HepG2 (cell line): Measurements from ENCODE around the gene ACAP3. TPM values are rescaled to one million over a fixed set of nuclear protein-coding genes. Genes with fewer than 3 reads are reported as not detected.

Source experiments
- AHR ChIP-seq: IDR thresholded peaks from 2 replicates; pipeline ENCODE4 v1.6.1; 2018; ENCODE audit warnings: missing genetic modification reagents, missing compliant biosample characterization
- BRD4 ChIP-seq: sonication (generic); formaldehyde crosslinking; IDR thresholded peaks from 2 replicates; pipeline ENCODE4 v1.4.0; 2020; ENCODE audit warnings: missing genetic modification reagents
- CCDC6 ChIP-seq: sonication (generic); formaldehyde crosslinking; IDR thresholded peaks from 2 replicates; pipeline ENCODE4 v1.8.1; 2022; ENCODE audit warnings: mild to moderate bottlenecking, missing genetic modification reagents, moderate library complexity
- CENPT ChIP-seq: sonication (generic); formaldehyde crosslinking; IDR thresholded peaks from 2 replicates; pipeline ENCODE4 v1.8.0; 2022; ENCODE audit warnings: low read depth, mild to moderate bottlenecking, moderate library complexity, missing genetic modification reagents
- EZH2 ChIP-seq: conservative IDR thresholded peaks from 2 replicates; pipeline ENCODE4 v1.6.1; 2012; ENCODE audit warnings: mild to moderate bottlenecking, low read depth, low read length, moderate library complexity
- MTA3 ChIP-seq: sonication (generic); formaldehyde crosslinking; IDR thresholded peaks from 2 replicates; pipeline ENCODE4 v1.4.0; 2020; ENCODE audit warnings: missing genetic modification reagents
- SETDB1 ChIP-seq: sonication (generic); formaldehyde crosslinking; IDR thresholded peaks from 2 replicates; pipeline ENCODE4 v1.5.1; 2020; ENCODE audit warnings: missing genetic modification reagents, mild to moderate bottlenecking, borderline replicate concordance
- SIX1 ChIP-seq: sonication (generic); formaldehyde crosslinking; IDR thresholded peaks from 2 replicates; pipeline ENCODE4 v1.4.0; 2020; ENCODE audit warnings: missing genetic modification reagents, borderline replicate concordance
- TBL1XR1 ChIP-seq: fragments of 150-350 bp; IDR thresholded peaks from 2 replicates; pipeline ENCODE4 v1.6.1; 2014; ENCODE audit warnings: borderline replicate concordance, low read length; ENCODE audit not compliant: partially characterized antibody
- TBX3 ChIP-seq: fragments of 450-650 bp; IDR thresholded peaks from 2 replicates; pipeline ENCODE4 v1.6.1; 2017; ENCODE audit warnings: antibody characterized with exemption, mild to moderate bottlenecking, inconsistent platforms, borderline replicate concordance
- TEAD3 ChIP-seq: optimal IDR thresholded peaks from 2 replicates; pipeline ENCODE3; 2016; ENCODE audit warnings: borderline replicate concordance
- XRCC5 ChIP-seq: fragments of 200-400 bp; formaldehyde crosslinking; optimal IDR thresholded peaks from 2 replicates; pipeline ENCODE3; 2017; ENCODE audit warnings: mild to moderate bottlenecking, low read length
- ZEB1 ChIP-seq: IDR thresholded peaks from 2 replicates; pipeline ENCODE4 v1.6.1; 2012; ENCODE audit warnings: mild to moderate bottlenecking, low read depth, inconsistent platforms; ENCODE audit not compliant: insufficient replicate concordance
- ZFP41 ChIP-seq: sonication (generic); formaldehyde crosslinking; IDR thresholded peaks from 2 replicates; pipeline ENCODE4 v1.4.0; 2020; ENCODE audit warnings: mild to moderate bottlenecking, missing genetic modification reagents, borderline replicate concordance
- ZNF737 ChIP-seq: sonication (generic); formaldehyde crosslinking; IDR thresholded peaks from 2 replicates; pipeline ENCODE4 v1.5.0; 2020; ENCODE audit warnings: missing genetic modification reagents, mild to moderate bottlenecking, borderline replicate concordance
- ZNF781 ChIP-seq: sonication (generic); formaldehyde crosslinking; IDR thresholded peaks from 2 replicates; pipeline ENCODE4 v1.5.1; 2020; ENCODE audit warnings: borderline replicate concordance, mild to moderate bottlenecking, missing genetic modification reagents; ENCODE audit errors: not compliant biosample characterization
- polyA plus RNA-seq, 8 experiments: library from polyadenylated mRNA; depleted of rRNA in 3 of 8; stranded (reverse) in 7 of 8; unstranded in 1 of 8; fragments of >200 nt; fragmentation: Illumina TruSeq in 4 of 8; extraction: Trizol in 4 of 8; gene quantifications; 2 replicates each; pipeline versions ENCODE4 v1.2.1 to v1.2.3, GENCODE V29; 2011 to 2016; ENCODE audit warnings: low read depth in 4 of 8, missing spikeins in 1 of 8, mixed read lengths in 1 of 8; ENCODE audit not compliant: insufficient read depth in 1 of 8
- total RNA-seq, 5 experiments: library from RNA; depleted of rRNA; stranded (reverse); fragments of >200 nt; fragmentation: Illumina TruSeq; extraction: Trizol; gene quantifications; 2 replicates each; pipeline ENCODE4 v1.2.3, GENCODE V29; 2016; ENCODE audit warnings: low read depth in 1 of 5
- TF ChIP-seq, protein P1 (sequence below): IDR thresholded peaks from 2 replicates; pipeline ENCODE4 v1.6.1; 2016; ENCODE audit warnings: missing compliant biosample characterization, missing genetic modification reagents, borderline replicate concordance
- TF ChIP-seq, protein P2 (sequence below): sonication (generic); formaldehyde crosslinking; IDR thresholded peaks from 2 replicates; pipeline ENCODE4 v1.4.0; 2020; ENCODE audit warnings: missing genetic modification reagents
- TF ChIP-seq, protein P3 (sequence below): sonication (generic); formaldehyde crosslinking; IDR thresholded peaks from 2 replicates; pipeline ENCODE4 v1.4.0; 2020; ENCODE audit warnings: missing genetic modification reagents
- TF ChIP-seq, protein P4 (sequence below): sonication (generic); formaldehyde crosslinking; IDR thresholded peaks from 2 replicates; pipeline ENCODE4 v1.4.0; 2020; ENCODE audit warnings: missing genetic modification reagents; ENCODE audit errors: not compliant biosample characterization

ACAP3 gene
- total and polyA plus RNA-seq, 2 of the 13 experiments (the other 11 are each of a cell fraction or from before 2014, with no cell fraction given), result 29.4 to 50.8 TPM

DNA sequence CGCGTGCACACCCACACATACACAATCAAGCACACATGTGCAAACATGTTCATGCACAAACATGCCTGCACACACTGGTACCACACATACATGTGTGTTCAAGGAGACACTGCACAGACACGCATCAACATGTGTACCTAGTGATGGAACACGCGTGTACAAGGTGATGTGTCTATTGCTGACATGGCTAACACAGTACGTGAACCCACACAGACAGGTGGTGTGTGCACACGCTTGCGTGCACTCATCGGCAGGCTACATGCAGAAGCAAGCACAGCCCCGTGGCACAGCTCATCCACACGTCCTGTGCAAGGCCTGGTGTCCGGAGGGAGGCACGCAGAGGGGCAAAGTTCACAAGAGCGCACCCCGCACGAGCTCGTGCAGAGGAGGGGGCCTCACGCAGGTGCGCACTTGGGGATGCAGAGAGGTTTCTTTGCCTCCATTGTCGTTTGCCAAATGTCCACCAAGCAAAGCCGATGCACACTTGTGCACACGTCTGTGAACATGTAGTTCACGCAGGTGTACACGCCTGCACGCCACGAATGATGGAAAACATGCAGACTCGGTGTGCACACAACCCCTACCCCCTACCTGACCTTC, 969 bp downstream of the ACAP3 start (continued):
- TF ChIP-seq TBX3 (no peak), TBL1XR1 (no peak), EZH2 (no peak), MTA3 (CRISPR knock-in tag) (no peak), AHR (CRISPR knock-in tag) (no peak), ZNF781 (CRISPR knock-in tag) (no peak), CENPT (0 out of 2 replicates have a peak, but pooled peaks have one; percentile 37), SETDB1 (CRISPR knock-in tag) (no peak), CCDC6 (0 out of 2 replicates have a peak, but pooled peaks have one; percentile 39), ZFP41 (no peak), XRCC5 (no peak), BRD4 (CRISPR knock-in tag) (peak; percentile 95), ZEB1 (no peak), TEAD3 (CRISPR knock-in tag) (no peak), SIX1 (CRISPR knock-in tag) (no peak), ZNF737 (CRISPR knock-in tag) (no peak)
- TF ChIP-seq, protein P1, sequence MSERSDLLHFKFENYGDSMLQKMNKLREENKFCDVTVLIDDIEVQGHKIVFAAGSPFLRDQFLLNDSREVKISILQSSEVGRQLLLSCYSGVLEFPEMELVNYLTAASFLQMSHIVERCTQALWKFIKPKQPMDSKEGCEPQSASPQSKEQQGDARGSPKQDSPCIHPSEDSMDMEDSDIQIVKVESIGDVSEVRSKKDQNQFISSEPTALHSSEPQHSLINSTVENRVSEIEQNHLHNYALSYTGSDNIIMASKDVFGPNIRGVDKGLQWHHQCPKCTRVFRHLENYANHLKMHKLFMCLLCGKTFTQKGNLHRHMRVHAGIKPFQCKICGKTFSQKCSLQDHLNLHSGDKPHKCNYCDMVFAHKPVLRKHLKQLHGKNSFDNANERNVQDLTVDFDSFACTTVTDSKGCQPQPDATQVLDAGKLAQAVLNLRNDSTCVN (CRISPR knock-in tag), result no peak
- TF ChIP-seq, protein P2, sequence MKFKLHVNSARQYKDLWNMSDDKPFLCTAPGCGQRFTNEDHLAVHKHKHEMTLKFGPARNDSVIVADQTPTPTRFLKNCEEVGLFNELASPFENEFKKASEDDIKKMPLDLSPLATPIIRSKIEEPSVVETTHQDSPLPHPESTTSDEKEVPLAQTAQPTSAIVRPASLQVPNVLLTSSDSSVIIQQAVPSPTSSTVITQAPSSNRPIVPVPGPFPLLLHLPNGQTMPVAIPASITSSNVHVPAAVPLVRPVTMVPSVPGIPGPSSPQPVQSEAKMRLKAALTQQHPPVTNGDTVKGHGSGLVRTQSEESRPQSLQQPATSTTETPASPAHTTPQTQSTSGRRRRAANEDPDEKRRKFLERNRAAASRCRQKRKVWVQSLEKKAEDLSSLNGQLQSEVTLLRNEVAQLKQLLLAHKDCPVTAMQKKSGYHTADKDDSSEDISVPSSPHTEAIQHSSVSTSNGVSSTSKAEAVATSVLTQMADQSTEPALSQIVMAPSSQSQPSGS (CRISPR knock-in tag), result no peak; the same call in 1 of the 2 replicates
- TF ChIP-seq, protein P3, sequence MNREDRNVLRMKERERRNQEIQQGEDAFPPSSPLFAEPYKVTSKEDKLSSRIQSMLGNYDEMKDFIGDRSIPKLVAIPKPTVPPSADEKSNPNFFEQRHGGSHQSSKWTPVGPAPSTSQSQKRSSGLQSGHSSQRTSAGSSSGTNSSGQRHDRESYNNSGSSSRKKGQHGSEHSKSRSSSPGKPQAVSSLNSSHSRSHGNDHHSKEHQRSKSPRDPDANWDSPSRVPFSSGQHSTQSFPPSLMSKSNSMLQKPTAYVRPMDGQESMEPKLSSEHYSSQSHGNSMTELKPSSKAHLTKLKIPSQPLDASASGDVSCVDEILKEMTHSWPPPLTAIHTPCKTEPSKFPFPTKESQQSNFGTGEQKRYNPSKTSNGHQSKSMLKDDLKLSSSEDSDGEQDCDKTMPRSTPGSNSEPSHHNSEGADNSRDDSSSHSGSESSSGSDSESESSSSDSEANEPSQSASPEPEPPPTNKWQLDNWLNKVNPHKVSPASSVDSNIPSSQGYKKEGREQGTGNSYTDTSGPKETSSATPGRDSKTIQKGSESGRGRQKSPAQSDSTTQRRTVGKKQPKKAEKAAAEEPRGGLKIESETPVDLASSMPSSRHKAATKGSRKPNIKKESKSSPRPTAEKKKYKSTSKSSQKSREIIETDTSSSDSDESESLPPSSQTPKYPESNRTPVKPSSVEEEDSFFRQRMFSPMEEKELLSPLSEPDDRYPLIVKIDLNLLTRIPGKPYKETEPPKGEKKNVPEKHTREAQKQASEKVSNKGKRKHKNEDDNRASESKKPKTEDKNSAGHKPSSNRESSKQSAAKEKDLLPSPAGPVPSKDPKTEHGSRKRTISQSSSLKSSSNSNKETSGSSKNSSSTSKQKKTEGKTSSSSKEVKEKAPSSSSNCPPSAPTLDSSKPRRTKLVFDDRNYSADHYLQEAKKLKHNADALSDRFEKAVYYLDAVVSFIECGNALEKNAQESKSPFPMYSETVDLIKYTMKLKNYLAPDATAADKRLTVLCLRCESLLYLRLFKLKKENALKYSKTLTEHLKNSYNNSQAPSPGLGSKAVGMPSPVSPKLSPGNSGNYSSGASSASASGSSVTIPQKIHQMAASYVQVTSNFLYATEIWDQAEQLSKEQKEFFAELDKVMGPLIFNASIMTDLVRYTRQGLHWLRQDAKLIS, result no peak; the same call in 1 of the 2 replicates
- TF ChIP-seq, protein P4, sequence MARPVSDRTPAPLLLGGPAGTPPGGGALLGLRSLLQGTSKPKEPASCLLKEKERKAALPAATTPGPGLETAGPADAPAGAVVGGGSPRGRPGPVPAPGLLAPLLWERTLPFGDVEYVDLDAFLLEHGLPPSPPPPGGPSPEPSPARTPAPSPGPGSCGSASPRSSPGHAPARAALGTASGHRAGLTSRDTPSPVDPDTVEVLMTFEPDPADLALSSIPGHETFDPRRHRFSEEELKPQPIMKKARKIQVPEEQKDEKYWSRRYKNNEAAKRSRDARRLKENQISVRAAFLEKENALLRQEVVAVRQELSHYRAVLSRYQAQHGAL, result no peak
